ENCODE data around the gene CHD2.
A peak's percentile ranks its signal among the peaks of the same experiment; 100 is the strongest.
"Not testable (repeated sequence)": the region's sequence is repeated elsewhere in the genome, so short reads cannot be mapped to it uniquely, and the experiment has no call there.

Gene CHD2

DNA sequence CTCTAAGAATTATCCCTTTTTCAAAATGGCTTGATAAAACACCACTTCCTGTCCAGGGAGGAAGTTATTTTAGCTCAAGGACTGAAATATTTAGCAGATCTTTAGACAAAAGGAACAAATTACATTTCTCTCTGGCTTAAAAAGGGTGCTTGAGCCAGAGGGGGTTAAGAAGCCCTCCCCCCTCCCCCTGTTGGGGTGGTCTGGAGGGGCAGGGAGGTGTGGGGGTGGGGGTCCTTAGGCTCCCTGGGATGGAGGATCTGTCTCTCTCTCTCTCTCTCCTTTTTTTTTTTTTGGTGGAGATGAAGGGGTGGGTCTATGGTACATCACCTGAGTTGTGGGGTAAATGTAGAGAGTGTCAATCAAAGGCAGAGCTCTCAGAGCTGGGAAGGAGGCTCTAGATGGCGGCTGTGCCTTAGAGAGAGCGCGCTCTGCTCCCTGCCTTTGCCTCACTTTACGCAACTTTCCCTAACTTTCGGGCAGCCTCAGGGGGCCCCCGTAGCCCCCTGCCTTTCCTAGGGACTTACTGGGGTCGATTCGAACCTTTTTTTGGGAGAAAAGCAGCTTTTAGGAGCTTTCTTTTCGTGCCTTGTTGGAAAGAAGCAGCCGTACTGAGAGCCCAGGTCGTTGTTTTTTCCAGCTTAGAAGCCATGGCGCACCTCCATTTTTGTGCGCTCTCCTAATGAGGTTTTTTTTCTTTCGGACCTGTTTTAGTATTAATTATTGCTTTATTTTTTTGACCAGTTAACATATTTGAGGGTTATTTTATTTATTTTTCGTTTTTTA lies at the start of gene CHD2:
Gene CHD2, plus strand, starts transcription at position 377 of the 783 bp plus-strand sequence. CDS start 914 bp downstream, outside the sequence.
- peak; percentile 86 for DNase-seq

DNA sequence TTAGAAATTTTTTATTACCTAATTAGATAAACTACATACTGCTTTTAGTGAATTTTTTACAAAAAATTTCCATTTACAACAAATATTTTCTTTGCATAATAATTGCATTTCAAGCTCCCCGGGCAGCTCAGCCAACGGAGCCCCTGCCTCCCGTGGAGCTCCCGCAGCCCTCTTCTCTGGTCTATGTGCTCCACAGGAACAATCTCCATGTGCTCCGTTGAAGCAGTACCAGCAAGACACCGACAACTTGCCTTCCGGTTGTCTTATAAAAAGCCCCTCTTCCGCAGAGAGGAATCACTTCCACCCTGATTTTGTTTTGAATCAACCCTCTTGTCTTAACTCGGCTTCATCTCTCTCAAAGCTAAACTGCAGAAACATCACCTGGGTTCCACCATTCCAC lies 46.9 kb upstream of the CHD2 start:
- DNase-seq: no peak

DNA sequence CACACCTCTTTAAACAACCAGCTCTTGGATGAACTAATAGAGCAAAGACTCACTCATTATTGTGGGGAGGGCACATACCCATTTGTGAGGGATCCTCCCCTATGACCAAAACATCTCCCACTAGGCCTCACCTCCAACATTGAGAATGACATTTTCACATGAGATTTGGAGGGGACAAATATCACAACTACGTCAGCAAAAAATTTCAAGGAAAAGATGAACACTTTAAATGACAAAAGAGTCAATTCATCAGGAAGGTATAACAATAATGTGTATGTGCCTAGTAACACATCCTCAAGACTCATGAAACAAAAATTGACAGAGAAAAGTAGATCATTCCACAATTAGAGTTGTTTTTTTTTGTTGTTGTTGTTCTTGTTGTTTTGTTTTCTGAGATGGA lies 38.4 kb upstream of the CHD2 start:
- DNase-seq: no peak

DNA sequence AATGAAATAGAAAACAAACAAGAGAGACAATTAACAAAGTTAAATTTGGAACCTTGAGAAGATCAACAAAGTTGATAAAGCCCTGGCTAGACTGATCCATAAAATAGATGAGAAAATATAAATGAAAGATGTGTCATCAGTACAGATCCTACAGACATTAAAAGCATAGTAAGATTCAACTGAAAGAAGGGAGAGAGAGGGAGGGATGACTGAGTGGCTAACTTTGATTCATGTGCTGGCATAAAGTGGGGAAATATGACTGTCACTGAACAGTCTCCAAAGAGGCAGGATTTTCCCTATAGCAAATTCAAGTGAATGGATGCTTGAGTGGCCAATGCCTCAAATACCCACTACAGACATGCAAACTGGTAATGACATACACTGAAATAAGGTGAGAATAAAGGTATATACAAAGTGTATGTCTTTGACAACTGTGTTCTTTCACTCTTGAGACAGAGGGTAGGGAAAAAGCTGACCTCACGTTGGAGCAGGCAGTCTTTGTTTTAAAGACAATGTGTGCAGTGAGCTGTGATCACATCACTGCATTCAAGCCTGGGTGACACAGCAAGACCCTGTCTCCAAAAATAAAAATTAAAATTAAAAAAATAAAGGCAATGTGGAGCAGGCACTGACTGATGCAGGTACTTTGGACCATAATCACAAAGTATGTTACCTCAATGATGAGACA lies 35.9 kb upstream of the CHD2 start:
- DNase-seq: no peak

DNA sequence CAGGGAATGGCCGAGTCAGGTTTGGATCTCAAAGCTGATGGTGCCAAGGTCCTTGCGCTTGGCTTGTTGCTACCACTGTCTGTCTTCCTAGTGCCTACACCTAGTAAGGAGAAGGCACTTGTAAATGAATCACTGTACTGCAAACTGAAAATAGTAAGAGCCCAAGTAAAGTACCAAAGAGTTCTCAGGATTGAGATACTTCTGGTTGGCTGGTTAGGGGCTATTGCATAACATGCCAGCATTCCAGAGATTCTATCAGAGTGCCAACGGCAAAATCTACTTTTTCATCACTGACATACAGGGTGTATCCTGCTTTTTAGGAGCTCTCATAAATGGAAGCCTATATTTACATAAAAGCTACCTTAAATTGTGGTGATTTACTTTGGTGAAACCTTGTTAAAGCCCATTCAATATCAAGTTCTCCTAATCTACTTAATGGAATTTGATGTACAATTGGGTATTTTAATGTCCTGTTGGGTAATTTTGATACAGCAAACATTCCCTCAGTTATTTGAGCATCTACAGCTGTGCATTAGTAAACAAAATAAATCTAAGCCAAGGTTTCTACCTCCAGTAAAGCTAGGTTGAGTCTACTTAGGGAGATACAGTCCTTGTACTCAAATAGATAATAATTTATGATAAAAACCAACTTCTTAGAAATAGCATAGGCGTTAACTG lies 30.7 kb upstream of the CHD2 start:
- no peak for DNase-seq

DNA sequence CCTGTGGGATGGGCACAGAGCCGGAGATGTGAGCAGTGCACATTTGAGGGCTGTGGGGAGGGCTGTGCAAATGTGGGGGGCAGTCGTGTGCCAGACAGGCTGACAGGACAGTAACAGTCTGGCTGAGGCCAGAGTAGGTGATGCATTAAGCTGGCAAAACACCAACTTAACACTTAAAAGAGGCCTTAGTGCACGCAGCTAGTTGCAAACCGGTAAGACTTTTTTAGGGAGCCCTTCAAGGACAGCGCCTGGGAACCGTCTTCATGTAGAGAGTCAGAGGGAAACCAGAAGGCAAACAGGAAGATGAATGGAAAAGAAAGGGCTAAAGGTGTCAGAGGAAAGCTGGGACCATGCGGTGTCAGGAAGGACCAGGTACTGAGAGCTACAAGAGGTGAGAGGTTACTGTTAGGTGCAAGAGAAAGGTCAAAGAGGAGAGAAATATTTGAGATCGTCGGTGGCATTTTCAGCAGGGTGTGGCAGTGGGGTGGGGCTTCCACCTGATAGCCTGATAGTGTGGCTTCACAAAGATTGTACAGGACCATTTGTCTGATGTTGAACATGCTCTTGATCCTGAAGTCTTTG lies 30.0 kb upstream of the CHD2 start:
- DNase-seq: no peak

DNA sequence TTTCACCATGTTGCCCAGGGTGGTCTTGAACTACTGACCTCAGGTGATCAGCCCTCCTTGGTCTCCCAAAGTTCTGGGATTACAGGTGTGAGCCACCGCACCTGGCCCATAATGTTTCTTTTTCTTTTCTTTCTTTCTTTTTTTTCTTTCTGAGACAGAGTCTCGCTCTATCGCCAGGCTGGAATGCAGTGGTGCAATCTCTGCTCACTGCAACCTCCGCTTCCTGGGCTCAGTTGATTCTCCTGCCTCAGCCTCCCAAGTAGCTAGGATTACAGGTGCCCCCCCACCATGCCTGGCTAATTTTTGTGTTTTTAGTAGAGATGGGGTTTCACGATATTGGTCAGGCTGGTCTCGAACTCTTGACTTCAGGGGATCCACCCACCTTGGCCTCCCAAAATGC lies 27.2 kb upstream of the CHD2 start:
- not testable (repeated sequence) for DNase-seq

DNA sequence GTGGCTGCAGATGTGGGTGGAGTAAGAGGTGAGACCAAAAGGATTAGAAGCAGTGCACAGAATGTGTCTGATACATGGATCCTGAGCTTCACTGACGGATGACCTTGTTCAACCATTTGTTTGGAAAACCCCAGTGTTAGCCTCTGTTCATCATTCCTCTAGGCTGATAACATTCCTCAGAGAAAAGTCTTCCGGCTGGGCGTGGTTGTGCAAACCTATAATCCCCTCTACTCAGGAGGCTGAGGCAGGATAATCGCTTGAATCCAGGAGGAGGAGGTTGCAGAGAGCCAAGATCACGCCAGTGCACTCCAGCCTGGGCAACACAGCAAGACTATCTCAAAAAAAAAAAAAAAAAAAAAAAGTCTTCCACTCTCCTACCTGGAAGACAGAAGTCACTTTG lies 23.1 kb upstream of the CHD2 start:
- DNase-seq: no peak

DNA sequence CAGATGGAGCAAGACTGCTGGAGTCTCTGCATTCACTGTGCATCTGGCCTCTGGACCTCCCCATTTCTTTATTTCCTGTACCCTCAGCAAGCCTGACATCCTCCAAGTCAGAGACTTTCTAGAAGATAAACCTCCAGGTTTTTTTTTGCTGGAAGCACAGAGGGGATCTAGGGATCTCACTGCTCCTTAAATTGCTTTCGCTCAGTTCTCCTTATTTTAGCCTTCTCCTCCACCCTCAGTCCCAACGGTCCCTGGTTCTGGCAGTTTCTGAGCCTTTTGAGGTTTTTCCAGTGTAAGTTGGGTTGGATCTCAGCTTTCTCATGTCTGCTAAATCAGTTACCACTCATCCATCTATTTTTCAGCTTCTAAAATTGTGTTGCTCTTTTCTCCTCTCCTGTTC lies 22.7 kb upstream of the CHD2 start:
- DNase-seq: peak; percentile 69

DNA sequence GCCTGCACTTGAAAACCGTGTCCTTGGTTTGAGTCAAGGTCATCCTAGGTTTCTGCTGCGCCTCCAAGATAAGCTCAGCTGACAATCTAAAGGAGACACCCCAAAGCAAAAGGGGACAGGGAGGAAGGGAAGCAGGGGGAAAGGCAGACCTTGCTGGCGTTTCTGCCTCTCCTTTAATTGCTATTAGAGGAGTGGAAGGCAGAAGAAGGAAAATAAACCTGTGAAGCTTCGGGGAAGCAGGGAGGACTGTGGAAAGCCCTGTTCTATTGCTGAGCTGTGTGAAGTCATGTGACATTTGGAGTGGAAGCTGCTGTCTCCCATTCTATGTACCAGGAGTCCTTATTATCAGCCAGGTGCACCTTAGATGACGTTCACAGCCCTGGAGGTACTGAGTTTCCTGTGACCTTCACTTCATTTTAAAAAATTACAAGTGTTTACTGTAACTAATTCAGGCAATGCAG lies 21.5 kb upstream of the CHD2 start:
- DNase-seq: no peak

DNA sequence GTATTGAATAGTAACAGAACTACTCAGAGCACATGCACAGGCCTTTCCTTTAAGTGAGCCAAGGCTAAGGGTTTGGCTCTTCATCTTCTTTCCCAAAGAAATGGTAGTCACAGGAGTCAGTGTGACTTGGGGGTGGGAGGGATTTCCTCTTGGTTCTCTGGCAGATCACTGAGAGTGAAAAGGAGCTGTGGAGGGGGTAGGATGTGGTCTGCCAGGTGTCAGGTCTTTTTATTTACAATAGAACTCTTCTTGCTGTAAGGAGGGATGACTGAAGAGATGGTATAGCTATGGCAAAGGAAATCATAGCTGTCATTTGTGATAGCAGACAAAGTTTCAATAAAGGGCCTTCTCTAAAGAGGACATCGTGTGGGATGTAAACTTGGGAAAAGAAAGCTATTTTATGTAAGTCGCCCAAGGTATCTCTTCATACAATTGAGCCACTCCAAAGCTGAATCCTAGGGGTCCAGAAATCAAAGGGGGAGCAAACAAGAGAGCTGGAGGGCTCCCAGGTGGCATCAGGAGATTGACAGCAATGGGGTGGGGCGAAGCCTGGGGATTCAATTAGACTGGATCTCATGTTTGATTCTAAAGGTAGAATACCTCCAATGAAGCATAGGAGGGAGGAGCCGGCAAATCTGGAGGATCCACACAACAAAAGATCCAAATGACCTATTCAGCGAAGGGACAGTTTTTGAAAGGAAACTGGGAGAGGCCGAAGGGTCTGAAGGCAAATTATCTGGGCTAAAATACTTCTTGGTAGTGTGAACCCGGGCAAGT lies 20.0 kb upstream of the CHD2 start:
- no peak for DNase-seq

DNA sequence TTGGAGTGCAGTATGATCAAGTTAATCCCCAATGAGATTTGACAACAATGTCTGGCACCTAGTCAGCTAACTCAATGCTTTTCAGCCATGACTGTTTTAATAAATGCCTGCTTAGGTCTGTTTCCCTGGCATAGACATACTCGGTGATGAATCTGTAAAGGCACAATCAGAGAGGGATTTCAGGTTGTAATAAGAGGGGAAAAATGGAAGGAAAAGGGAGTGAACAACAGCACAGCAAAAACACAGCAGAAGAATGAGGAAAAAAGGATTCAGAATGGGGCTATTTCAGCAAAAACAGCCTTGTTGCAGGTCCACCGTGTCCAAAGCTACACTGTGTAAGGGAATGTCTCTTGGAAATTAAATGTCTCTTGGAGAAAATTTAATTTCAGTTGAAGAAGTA lies 19.3 kb upstream of the CHD2 start:
- DNase-seq: no peak

DNA sequence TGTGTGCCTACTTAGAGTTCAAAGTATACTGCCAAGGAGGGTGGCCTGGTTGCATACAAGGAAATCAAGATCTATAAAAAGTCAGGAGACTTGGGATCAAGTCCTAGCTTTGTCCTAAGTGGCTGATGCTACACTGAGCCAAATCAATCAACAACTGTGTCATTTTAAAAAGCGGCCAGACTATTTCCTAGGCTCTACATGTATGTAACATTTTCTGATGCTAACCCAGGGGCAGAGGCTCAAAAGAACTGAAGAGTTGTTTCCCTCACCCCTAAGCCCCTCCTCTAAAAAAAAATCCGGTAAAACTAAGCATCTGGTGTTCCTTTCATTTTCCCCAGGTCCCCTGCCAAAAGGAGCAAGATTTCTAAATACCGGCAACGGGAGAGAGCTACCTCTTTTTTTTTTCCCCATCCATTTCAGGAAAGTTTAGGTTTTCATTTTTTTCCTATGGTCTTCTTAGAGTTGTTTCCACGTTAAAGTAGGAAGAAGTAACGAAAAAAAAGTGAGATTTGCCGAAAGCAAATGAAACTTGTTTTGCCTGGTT lies 18.8 kb upstream of the CHD2 start:
- peak; percentile 71 for DNase-seq

DNA sequence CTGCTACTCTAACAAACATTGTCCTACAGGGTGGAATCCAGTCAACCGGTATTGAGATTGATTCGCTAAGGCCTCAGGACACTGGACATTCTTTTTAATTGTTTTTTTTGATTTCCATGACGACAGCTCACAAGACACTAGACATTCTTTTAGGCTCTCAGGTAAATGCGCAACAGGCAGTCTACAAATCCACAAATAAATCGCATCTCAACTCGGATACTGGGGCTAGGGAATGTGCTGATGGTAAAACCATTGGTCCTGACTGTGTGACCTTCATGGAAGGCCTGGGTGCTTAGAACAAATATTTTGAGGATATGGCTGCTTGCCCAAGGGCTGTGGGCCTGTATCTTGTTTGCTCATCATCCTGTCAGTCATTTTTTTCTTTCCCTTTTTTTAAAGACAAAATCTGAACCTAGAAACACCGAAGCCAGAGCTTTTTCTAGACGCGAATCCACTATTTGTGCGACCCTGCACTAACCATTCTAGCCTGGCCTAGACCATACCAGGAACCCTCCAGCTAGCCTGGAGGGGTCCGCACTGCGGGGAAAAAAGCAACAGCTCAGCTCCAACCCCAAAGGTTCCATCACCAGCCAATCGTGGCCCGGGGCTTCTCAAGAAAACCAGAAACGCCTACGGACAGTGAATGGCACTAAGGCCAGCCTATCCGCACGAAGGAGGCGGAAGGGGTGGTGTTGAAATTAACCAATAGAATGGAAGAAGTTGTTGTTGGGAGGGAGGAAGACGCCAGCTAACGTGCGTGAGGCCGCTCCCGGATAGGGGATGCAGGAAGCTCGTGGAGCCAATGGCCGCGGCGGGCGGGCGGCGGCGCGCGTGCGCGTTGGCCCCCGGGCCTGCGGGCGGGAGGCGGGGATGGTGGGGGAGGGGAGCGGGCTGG lies 18.1 kb upstream of the CHD2 start:
- DNase-seq: peak; percentile 100

DNA sequence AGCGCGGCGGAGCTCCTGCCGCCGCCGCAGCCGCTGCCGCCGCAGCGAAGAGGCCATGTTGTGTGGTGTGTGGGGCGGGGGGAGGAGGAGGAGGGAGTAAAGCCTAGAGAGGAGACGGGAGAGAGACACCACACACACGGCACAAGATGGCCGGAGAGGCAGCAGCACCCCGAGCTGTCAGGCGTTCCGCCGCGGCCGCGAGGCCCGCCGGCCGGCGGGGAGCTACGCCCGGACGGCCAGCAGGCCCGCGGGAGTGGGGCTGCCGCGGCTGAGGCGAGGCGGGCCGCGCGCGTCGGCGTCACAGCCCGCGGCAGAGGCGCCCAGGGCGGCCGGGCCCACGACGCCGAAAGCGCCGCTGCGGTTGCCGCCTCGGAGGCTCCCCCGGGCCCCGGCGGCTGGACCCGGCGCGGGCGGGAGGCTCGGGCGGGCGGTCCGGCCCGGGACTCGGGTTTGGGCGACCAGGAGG lies 17.4 kb upstream of the CHD2 start:
- DNase-seq: no peak

DNA sequence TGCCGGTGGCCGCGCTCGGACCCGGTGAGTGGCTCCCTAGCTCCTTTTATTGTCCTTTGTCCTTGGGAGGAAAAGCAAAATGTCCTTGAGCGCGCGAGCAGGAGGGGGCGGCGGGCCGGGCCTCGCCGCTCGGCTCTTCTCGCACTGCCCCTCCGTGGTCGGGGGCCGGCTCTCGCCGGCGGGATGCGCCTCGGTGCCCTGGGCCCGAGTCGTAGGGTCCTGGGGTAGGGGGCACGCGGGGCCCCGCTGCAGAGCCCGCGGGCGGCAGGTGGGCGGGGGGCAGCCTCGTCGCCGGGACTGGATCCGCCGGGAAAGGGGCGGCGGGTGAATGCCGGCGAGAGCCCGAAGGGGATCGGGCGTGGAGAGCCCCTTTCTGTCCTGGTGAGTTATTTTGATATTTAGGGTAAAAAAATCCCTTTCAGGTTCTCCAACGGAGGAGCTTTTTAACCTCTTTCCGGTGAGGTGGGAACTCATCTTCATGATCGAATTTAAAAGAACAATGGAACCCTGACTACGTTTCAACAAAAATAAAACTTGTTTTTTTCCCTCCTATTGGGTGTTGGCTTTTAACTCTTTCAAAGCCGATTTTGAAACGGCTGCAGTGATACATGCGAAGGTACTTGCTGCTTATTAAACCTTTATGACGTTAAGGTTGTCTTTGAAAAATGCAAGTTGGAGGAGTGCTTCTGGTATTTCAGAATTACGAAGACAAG lies 16.8 kb upstream of the CHD2 start:
- DNase-seq: peak; percentile 53

DNA sequence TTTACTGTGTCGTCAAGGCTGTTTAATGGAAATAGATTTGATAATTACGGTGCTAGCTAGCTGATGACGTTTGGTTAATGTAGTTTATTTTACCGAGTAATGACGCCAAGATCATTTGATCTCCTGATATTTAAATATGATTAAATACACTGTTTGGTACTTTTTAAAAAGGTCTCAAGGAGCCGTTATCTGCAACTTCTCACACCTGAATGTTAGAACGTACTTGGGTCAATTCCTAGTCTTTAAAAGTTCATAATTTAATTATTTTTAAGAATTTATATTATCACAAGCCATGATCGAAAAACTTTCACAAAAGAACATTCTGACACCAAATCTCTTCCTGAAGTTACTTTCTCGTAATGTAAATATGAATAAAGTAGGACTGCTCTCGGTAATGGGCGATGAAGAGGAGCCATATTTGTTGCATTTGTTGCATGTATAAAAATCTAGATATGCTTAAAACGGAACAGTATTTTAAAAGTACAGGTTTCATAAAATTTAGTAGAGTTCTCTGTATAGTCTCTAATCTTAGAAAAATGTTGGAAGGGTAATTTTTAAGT lies 16.2 kb upstream of the CHD2 start:
- DNase-seq: no peak

DNA sequence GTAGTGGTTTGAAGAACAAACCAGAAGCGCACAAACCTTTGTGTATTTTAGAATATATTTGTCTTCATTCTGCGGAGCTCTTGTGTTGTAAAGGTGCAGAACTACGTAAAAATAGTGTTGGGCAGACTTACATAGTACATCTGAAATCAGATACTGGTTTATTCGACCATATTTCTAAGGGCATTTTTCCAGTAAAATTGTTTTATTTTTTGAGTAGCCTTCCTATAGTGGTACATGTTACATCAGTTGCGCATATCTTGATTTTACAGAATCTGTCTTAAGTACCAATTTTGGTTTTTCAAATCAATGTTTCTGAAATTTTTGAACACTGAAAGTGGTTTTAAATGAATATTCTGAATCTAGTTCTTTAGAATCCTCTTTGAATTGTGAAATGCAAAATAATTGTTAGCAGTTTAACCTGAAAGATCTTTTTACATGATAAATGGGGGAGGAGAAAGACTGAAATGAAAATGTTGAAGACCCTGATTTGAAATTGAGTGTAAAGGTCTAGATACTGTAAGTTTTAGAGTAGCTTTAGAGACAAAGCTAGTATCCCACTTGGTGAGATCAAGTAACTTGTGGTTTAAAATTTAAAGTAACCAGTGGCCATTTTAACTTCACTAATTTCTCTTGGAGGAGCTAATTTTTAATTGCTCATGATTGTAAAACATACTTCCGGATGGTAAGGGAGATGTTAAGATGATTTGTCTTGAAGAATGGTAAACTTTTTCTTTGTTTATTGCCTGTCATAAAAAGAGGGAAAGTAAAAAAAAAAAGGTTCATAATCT lies 15.5 kb upstream of the CHD2 start:
- no peak for DNase-seq

All from femur (tissue), 1 donor.